Activated effector memory CD4-positive, alpha-beta T cell treated with anti-CD3 and anti-CD28 coated beads, Interleukin-2, amount 50 U/mL, for 16 hours (primary cell): Measurements from ENCODE around the gene OPRD1.
"Not testable (repeated sequence)": the region's sequence is repeated elsewhere in the genome, so short reads cannot be mapped to it uniquely, and the experiment has no call there.

Experiments
- DNase-seq: peaks from one replicate; pipeline ENCODE4 v3.0.0-alpha.2; 2020

Gene OPRD1

DNA sequence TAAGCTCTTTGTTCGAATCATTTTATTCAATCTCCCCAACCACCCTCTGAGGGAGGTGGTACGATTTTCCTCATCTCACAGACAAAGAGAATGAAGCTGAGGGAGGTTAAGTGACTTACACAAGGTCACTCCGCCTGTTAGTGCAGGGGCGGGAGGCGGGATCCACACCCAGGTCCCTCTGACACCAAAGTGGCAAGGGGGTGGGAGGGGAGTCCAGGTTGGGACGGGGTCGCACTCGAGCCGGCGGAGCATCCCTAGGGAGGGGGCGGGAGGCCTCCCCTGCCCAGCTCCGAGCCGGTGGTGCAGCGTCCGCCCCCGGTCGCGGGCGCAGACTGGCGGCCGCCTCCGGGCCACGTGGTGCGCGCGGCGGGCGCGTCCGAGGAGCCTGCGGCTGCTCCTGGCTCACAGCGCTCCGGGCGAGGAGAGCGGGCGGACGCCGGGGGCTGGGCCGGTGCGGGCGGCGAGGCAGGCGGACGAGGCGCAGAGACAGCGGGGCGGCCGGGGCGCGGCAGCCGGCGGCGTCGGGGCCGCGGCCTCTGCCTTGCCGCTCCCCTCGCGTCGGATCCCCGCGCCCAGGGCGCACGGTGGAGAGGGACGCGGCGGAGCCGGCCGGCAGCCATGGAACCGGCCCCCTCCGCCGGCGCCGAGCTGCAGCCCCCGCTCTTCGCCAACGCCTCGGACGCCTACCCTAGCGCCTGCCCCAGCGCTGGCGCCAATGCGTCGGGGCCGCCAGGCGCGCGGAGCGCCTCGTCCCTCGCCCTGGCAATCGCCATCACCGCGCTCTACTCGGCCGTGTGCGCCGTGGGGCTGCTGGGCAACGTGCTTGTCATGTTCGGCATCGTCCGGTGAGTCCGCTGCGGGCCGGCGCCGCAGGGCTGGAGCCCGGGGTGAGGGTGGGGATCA lies at the start of gene OPRD1:
TSS of gene OPRD1 (plus strand) at position 405 of the 903 bp plus-strand sequence. CDS start at position 619, 214 bp downstream.
- no peak for DNase-seq

- DNase-seq, result no peak
These were observed 45.3 kb upstream of the OPRD1 start for GRCh38 chr1:28766532-28767183.

- no peak for DNase-seq
These were observed 41.3 kb upstream of the OPRD1 start for GRCh38 chr1:28770601-28771165.

DNA sequence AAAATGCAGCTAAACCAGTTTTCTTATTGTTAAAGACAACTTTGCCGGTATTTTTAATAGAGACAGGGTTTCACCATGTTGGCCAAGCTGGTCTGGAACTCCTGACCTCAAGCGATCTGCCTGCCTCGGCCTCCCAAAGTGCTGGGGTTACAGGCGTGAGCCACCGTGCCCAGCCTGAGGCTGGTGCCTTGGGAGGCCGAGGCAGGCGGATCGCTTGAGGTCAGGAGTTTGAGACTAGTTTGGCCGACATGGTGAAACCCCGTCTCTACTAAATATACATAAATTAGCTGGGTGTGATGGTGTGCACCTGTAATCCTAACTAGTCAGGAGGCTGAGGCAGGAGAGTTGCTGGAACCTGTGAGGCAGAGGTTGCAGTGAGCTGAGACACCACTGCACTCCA lies 40.0 kb upstream of the OPRD1 start:
- DNase-seq, result peak; percentile 22

GRCh38 chr1:28773105-28773504 lies 38.9 kb upstream of the OPRD1 start:
- peak; percentile 17 for DNase-seq

GRCh38 chr1:28775121-28775942 lies 36.6 kb upstream of the OPRD1 start:
- peak; percentile 89 for DNase-seq

DNA sequence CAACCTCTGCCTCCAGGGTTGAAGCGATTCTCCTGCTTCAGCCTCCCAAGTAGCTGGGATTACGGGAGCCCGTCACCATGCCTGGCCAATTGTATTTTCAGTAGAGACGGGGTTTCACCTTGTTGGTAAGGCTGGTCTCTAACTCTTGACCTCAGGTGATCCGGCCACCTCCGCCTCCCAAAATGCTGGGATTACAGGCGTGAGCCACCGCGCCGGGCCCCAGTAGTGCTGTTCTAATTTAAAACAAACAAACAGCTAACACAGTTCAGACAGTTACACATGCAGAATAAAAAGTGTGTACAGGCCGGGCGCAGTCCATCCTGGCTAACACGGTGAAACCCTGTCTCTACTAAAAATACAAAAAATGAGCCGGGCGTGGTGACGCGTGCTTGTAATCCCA lies 35.6 kb upstream of the OPRD1 start:
- no peak for DNase-seq

GRCh38 chr1:28778021-28778420 lies 33.9 kb upstream of the OPRD1 start:
- DNase-seq, result no peak

- DNase-seq, result no peak
These were observed 32.1 kb upstream of the OPRD1 start for GRCh38 chr1:28779751-28780408.

DNA sequence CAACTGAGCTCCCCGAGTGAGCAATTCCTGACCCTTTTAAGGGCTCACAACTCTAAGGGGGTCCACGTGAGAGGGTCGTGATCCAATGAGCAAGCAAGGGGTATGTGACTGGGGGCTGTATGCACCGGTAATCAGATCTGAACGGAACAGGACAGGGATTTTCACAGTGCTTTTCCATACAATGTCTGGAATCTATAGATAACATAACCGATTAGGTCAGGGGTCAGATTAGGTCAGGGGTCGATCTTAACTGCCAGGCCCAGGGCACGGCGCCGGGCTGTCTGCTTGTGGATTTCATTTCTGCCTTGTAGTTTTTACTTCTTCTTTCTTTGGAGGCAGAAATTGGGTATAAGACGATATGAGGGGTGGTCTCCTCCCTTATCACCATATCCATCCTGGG lies 30.7 kb upstream of the OPRD1 start:
- DNase-seq, result peak; percentile 33

GRCh38 chr1:28782011-28782410 lies 30.0 kb upstream of the OPRD1 start:
- DNase-seq, result no peak

GRCh38 chr1:28783363-28783762 lies 28.6 kb upstream of the OPRD1 start:
- no peak for DNase-seq

- no peak for DNase-seq
These were observed 22.6 kb upstream of the OPRD1 start for GRCh38 chr1:28789412-28789811.

DNA sequence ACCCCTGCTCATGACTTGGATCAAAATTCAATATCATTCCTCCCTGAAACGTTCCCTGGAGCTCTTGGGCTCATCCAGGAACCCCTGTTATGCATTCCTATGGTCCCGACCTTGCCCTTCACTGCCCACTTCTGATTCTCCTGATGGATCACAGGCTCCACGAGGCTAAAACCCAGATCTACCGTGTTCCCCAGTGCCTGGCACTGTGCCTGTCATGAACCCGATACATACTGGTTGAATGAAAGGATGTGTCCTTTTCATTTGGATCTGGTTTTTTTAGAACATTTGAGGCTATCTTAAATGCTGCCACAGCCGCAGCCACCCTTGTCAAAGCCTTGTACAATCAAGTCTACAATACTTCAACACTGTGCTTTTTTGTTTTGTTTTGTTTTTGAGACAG lies 22.2 kb upstream of the OPRD1 start:
- no peak for DNase-seq

DNA sequence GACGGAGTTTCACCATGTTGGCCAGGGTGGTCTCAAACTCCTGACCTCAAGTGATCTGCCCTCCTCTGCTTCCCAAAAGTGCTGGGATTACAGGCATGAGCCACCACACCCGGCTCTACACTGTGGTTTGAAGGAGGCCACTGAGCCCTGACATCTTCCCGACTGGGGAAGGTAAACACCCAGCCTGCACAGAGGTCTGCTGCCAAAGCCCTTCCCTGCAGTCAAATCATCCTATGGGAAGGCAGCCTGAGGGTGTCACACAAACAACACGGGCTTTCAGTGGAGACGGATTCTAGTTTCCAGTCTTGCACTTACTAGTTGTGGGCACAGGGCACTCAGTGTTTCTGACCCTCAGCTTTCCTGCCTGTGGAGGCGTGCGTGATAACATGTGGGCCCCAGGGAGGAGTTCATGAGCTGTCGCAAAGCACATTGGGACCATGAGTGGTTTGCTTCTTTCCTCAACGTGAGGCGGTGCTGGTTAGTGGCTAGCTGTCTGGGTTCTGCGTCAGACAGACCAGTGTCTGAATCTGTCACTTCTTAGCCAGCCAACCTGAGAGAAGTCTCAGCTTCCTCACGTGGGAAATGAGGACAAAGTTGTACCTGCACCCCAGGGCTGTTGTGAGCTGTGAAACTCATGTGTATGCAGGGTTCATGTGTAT lies 21.5 kb upstream of the OPRD1 start:
- no peak for DNase-seq

- not testable (repeated sequence) for DNase-seq
These were observed 20.0 kb upstream of the OPRD1 start for GRCh38 chr1:28791929-28792328.

DNA sequence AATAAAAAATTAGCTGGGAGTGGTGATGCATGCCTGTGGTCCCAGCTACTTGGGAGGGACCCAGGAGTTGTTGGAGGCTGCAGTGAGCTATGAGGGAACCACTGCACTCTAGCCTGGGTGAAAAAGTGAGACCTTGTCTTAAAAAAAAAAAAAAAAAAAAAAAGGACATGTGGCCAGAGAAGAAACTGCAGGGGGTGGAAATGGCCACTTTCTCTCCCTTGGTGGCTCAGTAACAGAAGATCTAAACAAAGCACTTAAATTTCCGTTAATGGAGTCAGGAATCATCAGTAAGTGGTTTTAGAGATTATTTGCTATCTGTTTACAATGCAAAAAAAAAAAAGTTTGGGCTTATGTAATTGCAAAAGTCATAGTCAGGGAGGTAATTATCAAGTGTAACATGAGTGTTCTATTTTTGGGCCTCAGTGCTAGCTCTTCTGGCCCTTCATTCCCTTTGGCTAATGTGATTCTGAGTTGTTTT lies 19.3 kb upstream of the OPRD1 start:
- no peak for DNase-seq

GRCh38 chr1:28794582-28794981 lies 17.4 kb upstream of the OPRD1 start:
- not testable (repeated sequence) for DNase-seq

DNA sequence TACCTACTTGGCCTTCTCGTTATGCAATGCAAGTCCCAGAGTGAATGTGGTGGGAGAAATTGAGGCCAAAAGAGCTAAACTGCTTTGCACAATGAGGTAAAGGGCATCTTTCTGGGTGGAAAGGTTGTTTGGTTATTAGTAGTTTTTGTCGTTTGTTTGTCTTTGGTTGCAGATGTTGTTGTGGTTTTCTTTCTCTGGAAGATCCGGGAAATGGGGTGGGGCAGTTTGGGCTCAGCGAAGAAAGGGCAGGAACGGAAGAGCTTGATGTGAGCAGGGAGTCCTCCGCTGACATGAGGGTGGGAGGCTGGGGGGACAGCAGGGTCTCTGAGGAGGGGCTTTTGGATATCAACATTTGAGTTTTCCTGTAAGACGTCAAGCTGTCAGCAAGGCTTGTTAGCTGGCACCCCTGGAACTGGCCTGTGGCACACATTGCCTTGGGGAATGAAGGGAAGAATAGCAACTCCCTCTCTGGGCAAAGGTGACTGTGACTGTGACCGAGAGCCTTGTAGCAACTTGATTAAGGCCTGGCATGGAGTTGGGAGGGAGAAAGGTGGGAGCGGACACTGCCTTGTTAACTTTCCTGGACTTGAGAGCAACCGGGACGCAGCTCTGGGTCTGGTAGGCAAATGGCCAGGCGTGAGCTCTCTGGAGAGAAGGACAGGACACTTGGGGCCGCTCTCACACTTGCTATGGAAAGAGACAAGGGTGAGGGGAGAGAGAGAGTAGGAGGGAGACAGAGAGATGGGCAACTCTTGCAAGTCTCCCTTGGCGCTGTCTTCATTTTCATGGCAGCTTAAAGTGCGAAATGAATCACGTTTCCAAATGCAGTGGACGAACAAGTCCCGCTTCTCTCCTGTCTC lies 15.4 kb upstream of the OPRD1 start:
- no peak for DNase-seq

DNA sequence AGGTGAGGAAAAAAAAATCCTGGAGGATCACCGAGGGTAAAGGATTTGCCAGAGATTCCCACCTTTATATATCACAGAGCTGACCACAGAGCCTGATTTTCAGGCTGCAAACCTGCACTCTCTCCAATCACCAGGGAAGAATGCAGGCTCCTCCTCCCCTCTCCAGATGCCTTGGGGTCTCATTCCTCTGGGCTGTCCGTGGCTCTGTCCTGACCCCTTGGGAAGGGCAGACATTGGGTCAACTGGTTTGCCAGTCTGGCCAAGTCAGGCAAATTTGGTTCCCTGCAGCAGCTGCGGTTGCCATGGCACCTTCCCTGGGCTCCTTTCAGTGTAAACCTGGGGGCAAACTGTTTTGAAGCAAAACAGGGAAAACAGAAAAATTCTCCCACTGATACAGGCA lies 11.6 kb upstream of the OPRD1 start:
- no peak for DNase-seq

- no peak for DNase-seq
These were observed 10.5 kb upstream of the OPRD1 start for GRCh38 chr1:28801461-28801860.
